ENCODE results near the gene RAPGEF5. TPM values are rescaled to one million over a fixed set of nuclear protein-coding genes. Genes with fewer than 3 reads are reported as not detected.
A peak's percentile ranks its signal among the peaks of the same experiment; 100 is the strongest.
"Not testable (repeated sequence)": the region's sequence is repeated elsewhere in the genome, so short reads cannot be mapped to it uniquely, and the experiment has no call there.

The RAPGEF5 gene
- total and polyA plus RNA-seq, 10 of the 15 experiments (the other 5 are each of a cell fraction or from before 2014, with no cell fraction given) = 0.38 to 4.0 (median 1.6) TPM; not detected in 1

GRCh38 chr7:22078872-22079271, 278.1 kb downstream of the RAPGEF5 start:
- H3K27me3 ChIP-seq (replicated peaks in 1 of 2; ENCODE audit: control insufficient read depth in 2 of 2, insufficient read depth in 2 of 2, low read length in 1 of 2); in situ Hi-C loops (cut with MboI); H3K4me1 ChIP-seq (ENCODE audit: control insufficient read depth, insufficient read depth, low read length); FAIRE-seq; H3K4me3 ChIP-seq; H3K9me3 ChIP-seq (replicated peaks; ENCODE audit: control insufficient read depth, insufficient read depth, low read length); POLR2A ChIA-PET; H3K79me2 ChIP-seq (ENCODE audit: control insufficient read depth, insufficient read depth, low read length); H3K9ac ChIP-seq (ENCODE audit: control insufficient read depth, insufficient read depth, low read length); intact Hi-C loops (cut with micrococcal nuclease; ENCODE audit: unreplicated experiment); H3K36me3 ChIP-seq (ENCODE audit: control insufficient read depth in 2 of 2, insufficient read depth in 2 of 2, low read length in 1 of 2); BruUV-seq (replicated peaks); H4K20me1 ChIP-seq (ENCODE audit: control insufficient read depth, insufficient read depth); H3K27ac ChIP-seq (ENCODE audit: control insufficient read depth, insufficient read depth); RAD21 ChIA-PET (ENCODE audit: unreplicated experiment); DNase-seq (ENCODE audit: low read depth, low spot score); ATAC-seq; H3K4me2 ChIP-seq (ENCODE audit: control insufficient read depth, insufficient read depth); H2AFZ ChIP-seq (ENCODE audit: control insufficient read depth, low read depth, low read length): not testable (repeated sequence)
- TF ChIP-seq NFYB (IDR thresholded peaks at IDR 0.05; ENCODE audit: insufficient read depth, low read depth, low read length) = peak; percentile 49; the same call in 1 of the 2 replicates
- SMC1A ChIA-PET (ENCODE audit: uncharacterized antibody, unreplicated experiment) = interaction anchor here (0.6 to 1.5 kb wide), 3 partner anchors 9 to 68 kb away, joined by 3 to 5 read pairs (median 3); no protein-coding TSS in a partner anchor
- 23% methylated on average over 6 of the region's 6 CpGs for WGBS (ENCODE audit: insufficient coverage, insufficient replicate concordance, low lambda C conversion rate, missing lambda C conversion rate)
- CTCF ChIA-PET = interaction anchor here (0.7 kb wide), 1 partner anchor 10 kb away, joined by 3 read pairs; no protein-coding TSS in a partner anchor

- Histone ChIP-seq H3K36me3 (ENCODE audit: control insufficient read depth in 2 of 2, insufficient read depth in 2 of 2, low read length in 1 of 2) (no peaks in the 10 kb centered on the region), H3K9ac (ENCODE audit: control insufficient read depth, insufficient read depth, low read length) (no peak overlapping the region), H3K27ac (ENCODE audit: control insufficient read depth, insufficient read depth) (no peak overlapping the region), H3K4me2 (ENCODE audit: control insufficient read depth, insufficient read depth) (no peak overlapping the region), H3K4me1 (ENCODE audit: control insufficient read depth, insufficient read depth, low read length) (no peaks in the 10 kb centered on the region), H2AFZ (ENCODE audit: control insufficient read depth, low read depth, low read length) (no peak overlapping the region), H3K4me3 (no peak overlapping the region), H4K20me1 (ENCODE audit: control insufficient read depth, insufficient read depth) (no peaks in the 10 kb centered on the region), H3K79me2 (ENCODE audit: control insufficient read depth, insufficient read depth, low read length) (no peaks in the 10 kb centered on the region), H3K27me3 (replicated peaks in 1 of 2; ENCODE audit: control insufficient read depth in 2 of 2, insufficient read depth in 2 of 2, low read length in 1 of 2) (no peaks in the 10 kb centered on the region), H3K9me3 (replicated peaks; ENCODE audit: control insufficient read depth, insufficient read depth, low read length) (no peaks in the 10 kb centered on the region; the same call in 2 of the 3 replicates)
- FAIRE-seq (no peak), ATAC-seq (no peak), DNase-seq (ENCODE audit: low read depth, low spot score) (no peak)
- WGBS (ENCODE audit: insufficient coverage, insufficient replicate concordance, low lambda C conversion rate, missing lambda C conversion rate) = 3% methylated on average over 2 of the region's 2 CpGs
- TF ChIP-seq ATF2 (IDR thresholded peaks at IDR 0.05; ENCODE audit: low read length) = no peak
- no peak for TF ChIP-seq RUNX3 (IDR thresholded peaks at IDR 0.05; ENCODE audit: low read length)
- TF ChIP-seq EP300 (IDR thresholded peaks at IDR 0.05; ENCODE audit: borderline replicate concordance in 1 of 2, control insufficient read depth in 1 of 2, low read depth in 2 of 2, low read length in 2 of 2) = no peak
- TF ChIP-seq NFXL1 (IDR thresholded peaks at IDR 0.05; ENCODE audit: borderline replicate concordance) = no peak
- ChIA-PET SMC1A (ENCODE audit: uncharacterized antibody, unreplicated experiment) (interaction anchor here (1.2 to 2.1 kb wide), 3 partner anchors 8 to 308 kb away, joined by 3 to 7 read pairs (median 3); no protein-coding TSS in a partner anchor), POLR2A (interaction anchor here (0.6 kb wide), 1 partner anchor 649 kb away, joined by 5 read pairs; no protein-coding TSS in a partner anchor), CTCF (interaction anchor here (1.1 to 1.7 kb wide), 3 partner anchors 8 to 648 kb away, joined by 3 to 6 read pairs (median 4); no protein-coding TSS in a partner anchor), RAD21 (ENCODE audit: unreplicated experiment) (no interaction called here)
- intact Hi-C loops (cut with micrococcal nuclease; ENCODE audit: unreplicated experiment) (no loop called here), in situ Hi-C loops (cut with MboI) (no loop called here)
- no TSS peak for BruUV-seq (replicated peaks)
Observed at GRCh38 chr7:22075561-22075960, 281.4 kb downstream of the RAPGEF5 start.

Measured in GM12878 (cell line).